ENCODE results near the gene ZEB2.
A peak's percentile ranks its signal among the peaks of the same experiment; 100 is the strongest.

ZEB2 gene

GRCh38 chr2:144526831-144527230 is 6.9 kb upstream of the ZEB2 start:
- no peak for DNase-seq

DNA sequence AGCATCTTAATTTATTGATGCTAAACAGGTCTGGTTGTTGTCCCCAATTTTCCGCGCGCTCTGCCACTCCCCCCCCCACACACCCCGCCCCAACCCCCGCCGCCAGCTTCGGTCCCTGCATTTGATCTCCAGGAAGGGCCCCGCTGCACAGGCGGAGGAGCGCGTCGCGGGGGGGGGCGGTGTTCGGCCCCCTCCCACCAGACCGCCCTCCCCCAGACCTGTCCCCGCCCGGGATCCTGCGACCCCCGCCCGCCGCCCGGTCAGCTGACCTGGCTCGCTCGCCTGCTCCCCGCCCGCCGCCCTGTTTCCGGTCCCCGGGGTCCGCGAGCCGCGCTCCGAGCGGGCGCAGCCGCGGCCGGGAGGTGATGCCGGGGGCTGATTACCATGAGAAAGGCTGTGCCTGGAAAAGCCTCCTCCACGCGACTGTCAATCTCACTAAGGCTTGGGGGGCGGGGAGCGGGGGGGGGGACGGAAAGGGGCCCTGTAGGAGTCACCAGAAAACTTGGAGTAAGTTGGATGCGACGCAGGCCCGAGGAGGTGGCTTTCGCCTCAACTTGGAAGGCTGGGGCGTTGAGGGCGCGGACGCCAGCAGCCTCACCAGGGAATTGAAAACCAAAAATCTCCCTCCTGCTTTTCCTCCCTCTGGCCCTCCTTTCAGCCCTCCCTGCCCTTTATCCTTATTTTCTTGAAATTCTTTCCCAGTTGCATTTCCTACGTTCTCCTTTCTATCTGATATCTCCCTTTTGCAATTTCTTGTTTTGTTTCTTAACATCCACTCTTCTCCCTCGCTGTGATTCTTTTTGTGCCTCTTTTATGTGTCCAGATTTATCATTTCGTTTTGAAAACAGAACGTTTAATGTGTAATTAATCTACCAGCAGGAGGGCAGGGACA is 4.4 kb upstream of the ZEB2 start:
- DNase-seq = peak; percentile 58

- peak; percentile 56 for DNase-seq
Measured at GRCh38 chr2:144523596-144524117, 3.7 kb upstream of the ZEB2 start.

DNA sequence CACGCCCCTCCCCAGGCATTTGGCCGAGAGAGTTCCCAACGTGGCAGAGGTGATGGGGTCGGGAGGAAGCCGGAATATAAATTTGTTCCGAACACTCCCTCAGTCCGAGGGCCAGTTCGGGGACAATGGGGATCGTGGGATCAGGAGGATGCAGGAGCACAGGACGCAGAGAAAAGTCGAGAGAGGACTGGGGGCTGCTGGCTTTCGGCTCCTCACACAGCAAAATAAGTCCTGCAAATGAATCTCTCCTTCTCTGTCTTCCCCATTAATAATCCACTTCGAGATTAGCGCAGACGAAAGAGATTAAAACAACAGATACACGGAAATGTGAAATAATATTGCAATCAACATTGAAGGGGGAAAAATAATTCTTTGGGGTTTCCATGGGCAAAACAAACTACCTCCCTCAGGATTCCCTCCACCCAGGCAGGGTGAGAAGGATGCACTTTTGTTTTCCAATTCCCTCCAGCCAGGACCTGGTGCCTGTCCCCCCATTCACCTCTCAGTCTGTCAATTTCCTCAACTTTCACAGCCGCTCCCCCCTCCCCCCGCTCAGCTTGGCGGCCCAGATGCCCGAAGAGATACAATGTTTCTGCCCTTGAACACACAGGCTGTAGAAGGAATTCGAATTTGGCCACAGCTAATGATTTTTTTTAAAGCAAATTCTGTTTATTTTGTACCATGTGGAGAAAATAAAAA is 3.1 kb upstream of the ZEB2 start:
- peak; percentile 46 for DNase-seq

DNA sequence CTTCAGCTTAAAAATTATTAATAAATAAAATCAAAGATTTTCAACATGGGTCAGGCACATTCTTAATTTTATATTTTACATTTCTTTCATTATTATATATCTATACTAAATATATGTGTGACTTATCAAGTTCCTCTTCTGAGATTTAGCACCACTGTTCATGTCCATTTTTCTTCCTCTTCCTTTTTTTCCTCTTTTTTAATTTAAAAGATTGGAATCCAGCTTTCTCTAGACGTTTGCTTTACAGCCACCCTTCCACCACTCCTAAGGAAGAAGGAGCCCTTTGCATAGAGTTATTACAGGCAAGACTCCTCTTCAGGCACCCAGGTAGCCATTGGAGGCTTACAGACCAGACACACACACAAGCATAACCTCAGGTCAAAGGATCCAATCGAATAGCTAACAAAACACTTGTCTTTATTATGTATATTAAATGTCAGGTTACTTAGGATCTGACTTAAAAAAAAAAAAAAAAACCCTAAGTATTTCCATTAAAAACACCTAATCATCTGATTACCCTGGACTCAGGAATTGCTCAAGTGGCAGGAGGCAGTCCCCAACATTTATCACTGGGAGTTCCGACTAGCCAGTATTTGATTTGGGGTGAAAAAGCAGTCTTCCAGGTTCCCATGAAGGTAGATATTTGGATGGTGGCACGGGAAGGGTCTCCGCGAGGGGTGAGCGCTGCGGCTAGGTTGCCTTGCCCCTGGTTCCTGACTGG is 2.4 kb upstream of the ZEB2 start:
- no peak for DNase-seq

DNA sequence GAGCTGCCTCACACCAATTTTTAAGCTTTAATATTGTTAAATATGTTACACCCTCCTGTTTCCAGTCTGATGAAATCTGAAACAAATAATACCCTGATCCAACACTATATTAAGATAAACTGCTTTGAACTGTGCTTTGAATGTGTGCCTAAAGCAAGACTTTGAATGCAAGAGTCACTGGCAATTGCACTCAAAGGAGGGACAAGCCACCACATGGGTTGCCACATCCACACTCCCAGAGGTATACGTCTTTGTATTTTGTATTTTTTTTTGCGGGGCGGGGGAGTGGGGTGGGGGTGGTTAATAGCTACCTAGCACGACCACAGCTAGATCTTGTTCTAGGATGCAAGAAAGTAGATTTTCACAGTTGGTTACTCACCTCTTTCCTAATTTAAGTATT is 1.8 kb upstream of the ZEB2 start:
- DNase-seq = no peak

- no peak for DNase-seq
Measured at GRCh38 chr2:144520756-144521487, 1.0 kb upstream of the ZEB2 start.

GRCh38 chr2:144519597-144519933 is 354 bp downstream of the ZEB2 start:
- no peak for DNase-seq

- DNase-seq = peak; percentile 65
Measured at GRCh38 chr2:144518748-144519596, 947 bp downstream of the ZEB2 start.

DNA sequence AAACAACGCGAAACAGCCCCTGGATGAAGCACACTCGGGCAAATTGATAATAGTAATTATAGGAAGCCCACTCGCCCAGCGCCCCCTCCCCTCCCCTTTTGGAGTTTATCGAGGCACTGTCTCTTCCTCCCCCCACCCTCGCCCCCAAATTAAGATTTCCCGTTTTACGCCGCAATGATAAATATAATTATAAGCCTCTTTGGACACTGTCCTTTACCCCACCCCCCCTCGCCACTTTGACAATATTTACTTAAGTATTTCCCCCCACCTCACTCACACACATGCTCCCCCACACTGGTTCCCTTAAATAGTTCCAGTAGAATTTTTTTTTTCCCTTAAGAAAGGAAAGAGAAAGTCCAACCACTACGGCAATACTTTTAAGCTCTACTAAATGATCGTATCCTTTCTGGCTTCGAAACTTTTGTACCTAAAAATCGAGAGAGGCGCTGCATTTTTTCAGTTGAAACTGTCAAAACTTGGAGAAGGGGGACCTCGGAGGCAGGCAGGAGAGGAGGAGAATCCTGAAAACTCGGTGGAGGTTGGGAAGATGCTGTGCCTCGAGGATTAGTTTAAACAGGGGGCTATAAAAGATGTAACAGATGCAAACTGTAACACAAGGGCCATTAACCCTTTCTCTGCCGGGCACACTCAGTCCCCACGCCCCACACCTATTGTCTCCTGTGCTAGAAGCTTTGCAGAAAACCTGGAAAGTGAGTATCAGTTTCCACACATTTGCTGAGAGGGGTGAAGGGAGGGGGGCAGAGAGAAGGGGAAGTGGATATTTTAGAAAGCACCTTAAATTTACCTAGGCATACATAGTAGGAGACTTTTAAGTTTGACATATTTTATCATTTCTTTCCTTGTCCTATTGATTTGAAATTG is 1.8 kb downstream of the ZEB2 start:
- DNase-seq = peak; percentile 92

- DNase-seq = peak; percentile 70
Measured at GRCh38 chr2:144516981-144517865, 2.7 kb downstream of the ZEB2 start.

DNA sequence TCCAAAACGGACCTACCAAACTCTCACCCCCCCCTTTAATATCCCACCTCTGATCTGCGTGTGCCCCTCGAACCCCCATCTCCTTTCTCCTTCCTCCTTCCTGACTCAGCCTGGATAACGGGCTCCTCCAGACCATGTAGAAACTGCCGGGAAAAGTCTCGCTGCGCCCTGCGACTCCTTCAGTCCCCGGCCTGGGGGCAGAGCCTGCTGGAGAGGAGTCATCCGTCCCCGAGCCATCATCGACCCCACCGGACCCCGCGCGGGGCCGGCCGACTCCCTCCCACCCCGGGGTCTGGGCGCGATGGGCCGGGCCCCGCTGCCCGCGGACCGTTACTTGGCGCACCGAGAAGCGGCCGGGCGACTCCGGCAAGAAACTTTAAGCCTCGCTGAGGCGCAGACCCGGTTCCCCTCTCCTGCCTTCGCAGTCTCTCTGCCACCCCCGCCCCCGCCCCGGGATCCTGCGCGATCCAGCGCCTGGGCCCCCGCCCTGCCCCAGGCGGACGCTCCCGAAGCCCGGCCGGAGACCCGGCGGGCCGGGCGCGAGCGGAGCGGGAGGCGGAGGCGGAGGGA is 3.4 kb downstream of the ZEB2 start:
- peak; percentile 59 for DNase-seq

DNA sequence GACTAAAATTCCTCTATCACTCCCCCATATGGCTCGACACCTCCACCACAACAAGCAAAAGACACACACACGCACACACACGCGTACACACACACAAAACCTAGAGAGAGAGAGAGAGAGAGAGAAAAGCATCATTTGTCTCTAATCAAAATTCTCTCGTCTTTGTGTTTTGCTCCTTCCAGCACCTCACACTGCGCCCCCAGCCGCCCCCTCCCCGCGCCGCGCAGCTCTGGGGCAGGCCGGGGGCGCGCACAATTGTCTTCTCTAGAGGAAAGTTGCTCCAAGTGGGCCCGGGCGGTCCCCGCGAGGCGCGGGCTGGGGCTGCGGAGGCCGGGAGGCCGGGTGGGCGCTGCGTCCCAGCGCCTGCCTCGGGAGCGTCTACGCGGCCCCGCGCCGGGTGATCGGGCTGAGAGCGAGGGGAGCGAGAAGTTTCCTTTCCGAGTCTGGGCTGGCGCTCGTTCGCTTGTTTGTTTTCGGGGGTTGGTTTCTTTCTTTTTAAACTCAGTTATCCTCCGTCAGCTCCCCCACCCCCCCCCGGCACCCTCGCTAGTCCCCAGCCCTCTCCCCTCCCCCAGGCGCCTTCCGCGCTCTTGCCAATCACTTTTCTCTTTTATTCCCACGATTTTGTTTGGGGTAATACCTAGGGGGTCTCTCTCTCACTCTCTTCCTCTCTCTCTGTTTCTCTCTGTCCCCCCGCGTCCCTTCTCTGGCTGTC is 4.1 kb downstream of the ZEB2 start:
- peak; percentile 59 for DNase-seq

GRCh38 chr2:144515099-144515695 is 4.7 kb downstream of the ZEB2 start:
- DNase-seq = no peak

GRCh38 chr2:144514616-144515091 is 5.3 kb downstream of the ZEB2 start:
- no peak for DNase-seq

DNA sequence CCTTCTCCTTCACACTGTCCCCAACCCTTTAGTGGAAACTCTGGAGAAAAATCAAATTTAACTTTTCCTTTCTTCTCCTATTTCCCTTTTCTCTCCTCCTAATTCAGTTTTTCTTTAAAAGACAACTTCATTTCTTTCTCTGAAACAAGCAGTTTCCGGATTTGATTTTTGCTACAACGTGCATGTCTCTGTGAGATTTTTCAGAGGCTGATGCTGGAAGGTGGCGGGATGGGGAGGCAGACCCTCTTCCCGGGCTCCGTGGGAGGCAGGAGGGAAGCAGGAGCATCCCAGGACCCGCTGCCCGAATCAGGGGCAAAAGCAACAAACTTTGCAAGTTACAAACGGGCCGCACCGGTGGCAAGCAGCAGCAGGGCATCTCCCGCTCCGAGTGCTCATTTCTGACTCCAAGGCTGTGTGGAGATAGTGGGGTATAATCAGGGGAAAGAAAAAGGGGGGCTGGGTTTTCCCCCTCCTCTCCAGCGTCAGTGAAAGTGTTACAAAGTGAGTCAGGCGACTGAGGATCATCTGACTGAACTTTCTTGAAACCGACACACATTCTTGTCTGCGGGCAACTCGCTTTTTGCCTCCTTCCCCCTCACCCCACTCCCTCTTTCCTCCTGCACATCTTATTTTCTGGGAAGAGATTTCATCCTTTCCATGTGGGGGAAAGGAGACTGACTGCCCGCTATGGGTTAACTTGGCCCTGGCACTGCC is 6.4 kb downstream of the ZEB2 start:
- DNase-seq = no peak

DNA sequence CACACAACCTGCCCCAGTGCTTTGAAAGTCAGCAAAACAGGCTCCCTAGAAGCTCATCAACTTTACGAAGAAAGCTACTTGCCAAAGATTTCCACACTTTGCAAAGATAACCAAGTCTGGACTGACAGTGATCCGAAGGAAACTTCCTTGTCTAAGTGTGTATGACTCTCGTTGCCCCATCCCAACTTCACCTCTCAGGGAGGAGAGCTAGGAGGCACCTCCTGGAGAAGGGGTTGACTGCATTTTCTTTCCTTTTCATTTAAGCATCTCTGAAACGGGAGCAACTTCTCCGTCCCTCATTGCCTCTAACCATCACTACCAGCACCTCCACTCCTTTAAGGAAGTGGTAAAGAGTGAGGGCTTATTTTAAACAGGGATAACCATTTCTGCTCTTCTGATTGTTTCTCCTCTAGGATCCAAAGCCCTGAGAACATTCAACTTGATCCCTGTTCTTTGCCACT is 7.0 kb downstream of the ZEB2 start:
- DNase-seq = no peak
